Suprapubic skin (tissue), 4 donors: ENCODE measurements around the gene TRIM25. TPM values are rescaled to one million over a fixed set of nuclear protein-coding genes. Genes with fewer than 3 reads are reported as not detected.

Source experiments
- DNase-seq, 2 donors: peaks; one replicate each; pipeline ENCODE4 v3.0.0-alpha.2; 2019; ENCODE audit warnings: low spot score in 2 of 2
- H3K27ac ChIP-seq: fragments of 200-600 bp; sonication (generic); one replicate; pipeline ENCODE4 v1.5.1; 2019
- H3K27me3 ChIP-seq: fragments of 200-600 bp; sonication (generic); one replicate; pipeline ENCODE4 v1.5.1; 2019
- H3K36me3 ChIP-seq: fragments of 200-600 bp; sonication (generic); one replicate; pipeline ENCODE4 v1.5.1; 2019
- H3K4me1 ChIP-seq: fragments of 200-600 bp; sonication (generic); one replicate; pipeline ENCODE4 v1.5.1; 2019
- H3K4me3 ChIP-seq: fragments of 200-600 bp; sonication (generic); one replicate; pipeline ENCODE4 v1.5.1; 2019; ENCODE audit warnings: mild to moderate bottlenecking
- H3K9me3 ChIP-seq: fragments of 200-600 bp; sonication (generic); one replicate; pipeline ENCODE4 v1.5.1; 2019
- EP300 ChIP-seq: sonication (generic); formaldehyde crosslinking; IDR thresholded peaks from one replicate; pipeline ENCODE4 v1.6.1; 2017; ENCODE audit warnings: antibody characterized with exemption
- POLR2A ChIP-seq, 2 donors: fragments of 450-650 bp; IDR thresholded peaks; one replicate each; pipeline ENCODE4 v1.6.1; 2017; ENCODE audit warnings: antibody characterized with exemption in 2 of 2, mild to moderate bottlenecking in 2 of 2, moderate library complexity in 2 of 2
- POLR2AphosphoS5 ChIP-seq, 3 donors: sonication (generic); formaldehyde crosslinking; IDR thresholded peaks; one replicate each; pipeline ENCODE4 v1.6.1; 2017; ENCODE audit warnings: antibody characterized with exemption in 3 of 3
- WGBS: methylation state at CpG from one replicate; pipeline ENCODE4 v1.1.5; 2018; 5-methylcytosine and 5-hydroxymethylcytosine counted together
- total RNA-seq, 4 donors: library from RNA; depleted of rRNA; stranded (reverse); fragments of >200 nt; gene quantifications; one replicate each; pipeline ENCODE4 v1.1.0, GENCODE V29; 2016
- TF ChIP-seq, protein P1 (sequence below), 2 donors: fragments of 200-600 bp in 1 of 2; fragments of 450-650 bp in 1 of 2; sonication (generic) in 1 of 2; IDR thresholded peaks; one replicate each; pipeline ENCODE4 v1.5.1; 2016 to 2019; ENCODE audit warnings: antibody characterized with exemption in 2 of 2, mild to moderate bottlenecking in 1 of 2, moderate library complexity in 1 of 2

Gene TRIM25
- total RNA-seq, 4 donors from 2014 or later = 39.2 to 175 (median 55.9) TPM

DNA sequence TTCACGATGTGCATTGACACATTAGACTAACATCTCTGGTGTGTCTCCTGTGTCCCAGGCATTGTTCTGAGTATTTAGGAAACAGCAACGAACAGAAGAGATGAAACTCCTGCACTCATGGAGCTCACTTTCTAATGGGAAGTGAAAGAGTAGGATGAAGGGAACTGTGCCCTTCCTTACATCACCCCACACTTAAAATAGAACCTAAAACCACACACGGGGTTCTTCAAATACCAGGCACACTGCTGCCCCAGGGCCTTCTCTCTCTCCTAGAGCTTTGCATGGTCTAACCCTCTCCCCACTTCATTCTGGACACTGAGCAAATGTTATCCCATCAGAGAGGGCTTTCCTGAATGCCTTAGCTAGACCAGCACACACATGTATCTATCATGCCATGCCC is 33.7 kb downstream of the TRIM25 start:
- H3K4me1 ChIP-seq = no peaks in the 10 kb centered on the region
- DNase-seq = no peak
- no peaks in the 10 kb centered on the region for H3K27me3 ChIP-seq
- H3K27ac ChIP-seq = no peak overlapping the region
- H3K9me3 ChIP-seq = no peaks in the 10 kb centered on the region
- no peaks in the 10 kb centered on the region for H3K36me3 ChIP-seq
- H3K4me3 ChIP-seq = no peak overlapping the region
- 72% methylated on average over 3 of the region's 3 CpGs for WGBS
- TF ChIP-seq, protein P1, sequence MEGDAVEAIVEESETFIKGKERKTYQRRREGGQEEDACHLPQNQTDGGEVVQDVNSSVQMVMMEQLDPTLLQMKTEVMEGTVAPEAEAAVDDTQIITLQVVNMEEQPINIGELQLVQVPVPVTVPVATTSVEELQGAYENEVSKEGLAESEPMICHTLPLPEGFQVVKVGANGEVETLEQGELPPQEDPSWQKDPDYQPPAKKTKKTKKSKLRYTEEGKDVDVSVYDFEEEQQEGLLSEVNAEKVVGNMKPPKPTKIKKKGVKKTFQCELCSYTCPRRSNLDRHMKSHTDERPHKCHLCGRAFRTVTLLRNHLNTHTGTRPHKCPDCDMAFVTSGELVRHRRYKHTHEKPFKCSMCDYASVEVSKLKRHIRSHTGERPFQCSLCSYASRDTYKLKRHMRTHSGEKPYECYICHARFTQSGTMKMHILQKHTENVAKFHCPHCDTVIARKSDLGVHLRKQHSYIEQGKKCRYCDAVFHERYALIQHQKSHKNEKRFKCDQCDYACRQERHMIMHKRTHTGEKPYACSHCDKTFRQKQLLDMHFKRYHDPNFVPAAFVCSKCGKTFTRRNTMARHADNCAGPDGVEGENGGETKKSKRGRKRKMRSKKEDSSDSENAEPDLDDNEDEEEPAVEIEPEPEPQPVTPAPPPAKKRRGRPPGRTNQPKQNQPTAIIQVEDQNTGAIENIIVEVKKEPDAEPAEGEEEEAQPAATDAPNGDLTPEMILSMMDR (IDR thresholded peaks at IDR 0.05) = no peak

DNA sequence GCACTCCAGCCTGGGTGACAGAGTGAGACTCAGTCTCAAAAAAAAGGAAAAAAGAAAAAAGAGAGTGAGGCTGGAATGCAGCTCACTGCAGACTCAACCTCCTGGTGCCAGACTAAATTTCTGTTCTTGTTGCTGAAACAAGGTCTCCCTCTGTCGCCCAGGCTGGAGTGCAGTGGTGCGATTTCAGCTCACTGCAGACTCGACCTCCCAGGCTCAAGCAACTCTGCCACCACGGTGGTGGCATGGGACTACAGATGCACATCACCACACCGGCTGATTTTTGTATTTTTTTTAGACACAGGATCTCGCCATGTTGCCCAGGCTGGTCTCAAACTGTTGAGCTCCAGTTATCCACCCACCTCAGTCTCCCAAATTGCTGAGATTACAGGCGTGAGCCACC is 34.6 kb downstream of the TRIM25 start:
- H3K27ac ChIP-seq = no peak overlapping the region
- DNase-seq = no peak
- TF ChIP-seq POLR2A (IDR thresholded peaks at IDR 0.05) (no peak), EP300 (no peak), POLR2AphosphoS5 (IDR thresholded peaks at IDR 0.05) (no peak)
- TF ChIP-seq, protein P1 (IDR thresholded peaks at IDR 0.05) = no peak
- H3K9me3 ChIP-seq = no peaks in the 10 kb centered on the region
- no peak overlapping the region for H3K4me3 ChIP-seq
- no peaks in the 10 kb centered on the region for H3K4me1 ChIP-seq
- no peaks in the 10 kb centered on the region for H3K27me3 ChIP-seq
- no peaks in the 10 kb centered on the region for H3K36me3 ChIP-seq
- 89% methylated on average over 7 of the region's 7 CpGs for WGBS

DNA sequence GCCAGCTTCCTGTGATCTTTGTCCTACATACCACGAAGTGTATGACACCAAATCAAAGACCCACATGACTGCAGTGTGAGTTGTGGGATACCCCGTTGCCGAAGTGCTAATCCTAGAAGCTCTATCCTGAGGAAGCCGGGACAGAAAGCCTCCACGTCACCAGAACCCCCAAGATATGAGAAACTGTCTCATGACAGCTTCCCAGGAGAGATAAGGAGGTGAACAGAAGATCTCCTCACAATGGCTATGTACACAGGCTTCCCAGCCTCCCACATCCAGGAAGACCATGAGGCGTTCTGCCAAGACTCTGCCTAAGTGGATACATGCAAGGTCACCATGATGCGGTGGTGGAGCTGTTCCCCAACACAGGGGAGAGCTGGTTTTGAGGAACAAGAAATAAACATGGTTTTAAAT is 37.1 kb downstream of the TRIM25 start:
- Histone ChIP-seq H3K4me3 (no peak overlapping the region), H3K36me3 (no peaks in the 10 kb centered on the region), H3K4me1 (no peaks in the 10 kb centered on the region), H3K27me3 (no peaks in the 10 kb centered on the region), H3K9me3 (no peaks in the 10 kb centered on the region), H3K27ac (no peak overlapping the region)
- TF ChIP-seq EP300 = no peak
- no peak for TF ChIP-seq POLR2A (IDR thresholded peaks at IDR 0.05)
- TF ChIP-seq POLR2AphosphoS5 (IDR thresholded peaks at IDR 0.05) = no peak
- TF ChIP-seq, protein P1 (IDR thresholded peaks at IDR 0.05) = no peak
- WGBS = 88% methylated on average over 7 of the region's 7 CpGs
- no peak for DNase-seq

DNA sequence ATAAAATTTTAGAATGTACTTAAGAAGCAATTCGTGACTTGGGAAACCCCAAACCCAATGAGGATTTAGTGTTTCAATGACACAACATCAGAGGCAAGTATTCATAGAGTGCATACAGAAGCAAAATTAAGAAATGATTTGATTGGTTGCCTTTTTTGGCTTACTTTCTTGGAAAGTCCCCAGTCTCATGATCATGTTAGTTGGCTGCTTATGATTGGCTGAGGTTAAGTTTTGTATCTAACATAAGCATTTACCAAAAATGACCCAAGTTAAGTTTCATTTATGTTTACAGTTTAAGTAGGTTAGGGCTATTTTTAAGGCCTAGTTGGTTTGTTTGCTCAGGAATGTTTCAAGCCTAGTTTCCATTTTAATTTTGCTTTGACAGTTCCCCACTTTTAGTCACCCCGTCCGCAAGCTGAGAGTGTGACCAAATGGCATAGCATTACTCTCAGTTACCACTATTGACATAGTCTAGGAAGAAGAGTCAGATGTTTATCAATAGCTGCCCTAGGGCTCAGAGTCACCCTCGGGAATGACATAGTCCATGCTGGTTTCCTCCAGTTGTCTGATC is 43.7 kb downstream of the TRIM25 start:
- Histone ChIP-seq H3K9me3 (no peaks in the 10 kb centered on the region), H3K4me3 (no peak overlapping the region), H3K27me3 (no peaks in the 10 kb centered on the region), H3K4me1 (no peaks in the 10 kb centered on the region), H3K27ac (no peak overlapping the region), H3K36me3 (no peaks in the 10 kb centered on the region)
- TF ChIP-seq POLR2AphosphoS5 (IDR thresholded peaks at IDR 0.05) (no peak), EP300 (no peak), POLR2A (IDR thresholded peaks at IDR 0.05) (no peak)
- TF ChIP-seq, protein P1 (IDR thresholded peaks at IDR 0.05) = no peak
- WGBS = 84% methylated on average over 4 of the region's 4 CpGs
- DNase-seq = no peak

DNA sequence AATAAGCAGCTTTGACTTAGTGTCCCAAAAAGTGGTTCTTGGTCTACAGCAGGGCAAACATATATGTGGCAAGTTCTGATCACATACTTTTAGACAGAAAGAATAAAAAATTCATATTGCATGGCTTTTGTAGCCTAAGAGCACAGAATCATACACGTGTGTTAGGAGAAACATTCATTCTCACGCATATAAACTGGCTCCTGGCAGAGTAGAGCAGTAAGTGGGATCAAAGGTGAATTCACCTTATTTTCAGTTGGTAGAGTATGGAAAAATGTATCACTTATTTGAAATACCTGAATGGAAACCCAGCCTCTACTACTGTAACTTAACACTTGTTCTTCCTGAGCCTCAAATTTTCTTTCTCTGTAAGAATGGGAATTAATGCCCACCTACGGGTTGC is 45.1 kb downstream of the TRIM25 start:
- 80% methylated on average over 3 of the region's 3 CpGs for WGBS
- no peak overlapping the region for H3K27ac ChIP-seq
- TF ChIP-seq, protein P1 (IDR thresholded peaks at IDR 0.05) = no peak
- TF ChIP-seq POLR2AphosphoS5 (IDR thresholded peaks at IDR 0.05) = no peak
- TF ChIP-seq POLR2A (IDR thresholded peaks at IDR 0.05) = no peak
- no peak for TF ChIP-seq EP300

More for the DNA sequence above, 45.1 kb downstream of the TRIM25 start:
- no peaks in the 10 kb centered on the region for H3K4me1 ChIP-seq
- H3K9me3 ChIP-seq = no peaks in the 10 kb centered on the region
- DNase-seq = no peak
- peaks cover 3% of the 10 kb centered on the region for H3K36me3 ChIP-seq
- no peaks in the 10 kb centered on the region for H3K27me3 ChIP-seq
- no peak overlapping the region for H3K4me3 ChIP-seq
